ENCODE data around the gene IQSEC1.
"Not testable (repeated sequence)": the region's sequence is repeated elsewhere in the genome, so short reads cannot be mapped to it uniquely, and the experiment has no call there.

The IQSEC1 gene

GRCh38 chr3:12884790-12885582, 188.2 kb downstream of the IQSEC1 start:
- no peak for DNase-seq

- DNase-seq: no peak
Observed at GRCh38 chr3:12884186-12884680, 189.0 kb downstream of the IQSEC1 start.

GRCh38 chr3:12882336-12883310, 190.6 kb downstream of the IQSEC1 start:
- no peak for DNase-seq

GRCh38 chr3:12881858-12882257, 191.4 kb downstream of the IQSEC1 start:
- DNase-seq: not testable (repeated sequence)

GRCh38 chr3:12879191-12879815, 193.9 kb downstream of the IQSEC1 start:
- DNase-seq: no peak

GRCh38 chr3:12878758-12879157, 194.5 kb downstream of the IQSEC1 start:
- DNase-seq: not testable (repeated sequence)

- DNase-seq: no peak
Observed at GRCh38 chr3:12878141-12878574, 195.1 kb downstream of the IQSEC1 start.

- DNase-seq: no peak
Observed at GRCh38 chr3:12877040-12877439, 196.2 kb downstream of the IQSEC1 start.

- DNase-seq: no peak
Observed at GRCh38 chr3:12875857-12876836, 197.1 kb downstream of the IQSEC1 start.

- DNase-seq: no peak
Observed at GRCh38 chr3:12871404-12871983, 201.7 kb downstream of the IQSEC1 start.

GRCh38 chr3:12870942-12871341, 202.3 kb downstream of the IQSEC1 start:
- DNase-seq: no peak

- no peak for DNase-seq
Observed at GRCh38 chr3:12869035-12869621, 204.1 kb downstream of the IQSEC1 start.

GRCh38 chr3:12868039-12869034, 204.9 kb downstream of the IQSEC1 start:
- peak; percentile 39 for DNase-seq

- DNase-seq: no peak
Observed at GRCh38 chr3:12866836-12867235, 206.4 kb downstream of the IQSEC1 start.

- no peak for DNase-seq
Observed at GRCh38 chr3:12865271-12865670, 208.0 kb downstream of the IQSEC1 start.

- DNase-seq: no peak
Observed at GRCh38 chr3:12862387-12862786, 210.8 kb downstream of the IQSEC1 start.

GRCh38 chr3:12861611-12862010, 211.6 kb downstream of the IQSEC1 start:
- no peak for DNase-seq

- DNase-seq: no peak
Observed at GRCh38 chr3:12859840-12860239, 213.4 kb downstream of the IQSEC1 start.

GRCh38 chr3:12856626-12857025, 216.6 kb downstream of the IQSEC1 start:
- DNase-seq: no peak

- no peak for DNase-seq
Observed at GRCh38 chr3:12854565-12854964, 218.7 kb downstream of the IQSEC1 start.

All from activated T-cell treated with anti-CD3 and anti-CD28 coated beads for 4 hours (primary cell).